HL-60 (cell line): ENCODE data around the gene ZDHHC4.

Experiments used
- DNase-seq, 2 experiments: peaks; one replicate each; pipeline ENCODE4 v3.0.0-alpha.2; 2010 to 2020; ENCODE audit warnings: low read depth in 1 of 2, low spot score in 1 of 2
- H3K27ac ChIP-seq: fragments of 250-450 bp; sonication (Bioruptor Pico); replicated peaks from 2 replicates; pipeline ENCODE4 v1.5.1; 2020; ENCODE audit warnings: mild to moderate bottlenecking, moderate library complexity
- H3K27me3 ChIP-seq: fragments of 250-450 bp; sonication (Bioruptor Pico); 2 replicates; pipeline ENCODE4 v1.5.1; 2021; ENCODE audit warnings: mild to moderate bottlenecking, moderate library complexity; ENCODE audit not compliant: insufficient read depth, poor library complexity, severe bottlenecking
- H3K4me3 ChIP-seq: replicated peaks from 2 replicates; pipeline ENCODE4 v1.5.1; 2011; ENCODE audit warnings: mild to moderate bottlenecking, control low read depth, low read length; ENCODE audit not compliant: insufficient read depth
- GABPA ChIP-seq: IDR thresholded peaks from 2 replicates; pipeline ENCODE4 v1.6.1; 2012; ENCODE audit warnings: low read depth
- POLR2AphosphoS5 ChIP-seq: IDR thresholded peaks from 2 replicates; pipeline ENCODE4 v1.6.1; 2012; ENCODE audit warnings: low read depth
- REST ChIP-seq: IDR thresholded peaks from 2 replicates; pipeline ENCODE4 v1.6.1; 2012; ENCODE audit warnings: low read depth; ENCODE audit not compliant: insufficient replicate concordance
- SPI1 ChIP-seq: IDR thresholded peaks from 2 replicates; pipeline ENCODE4 v1.6.1; 2012; ENCODE audit warnings: low read depth, mild to moderate bottlenecking, borderline replicate concordance
- TF ChIP-seq, protein P1 (sequence below): IDR thresholded peaks from one replicate; pipeline ENCODE4 v1.5.1; 2011; ENCODE audit warnings: low read length, control low read depth, inconsistent platforms; ENCODE audit not compliant: insufficient read depth

The ZDHHC4 gene

GRCh38 chr7:6616854-6617643 lies 39.8 kb downstream of the ZDHHC4 start:
- DNase-seq, result no peak
- H3K27ac ChIP-seq, result no peak overlapping the region
- TF ChIP-seq REST, result no peak
- peaks cover 24% of the 10 kb centered on the region for H3K27me3 ChIP-seq
- H3K4me3 ChIP-seq, result no peak overlapping the region

DNA sequence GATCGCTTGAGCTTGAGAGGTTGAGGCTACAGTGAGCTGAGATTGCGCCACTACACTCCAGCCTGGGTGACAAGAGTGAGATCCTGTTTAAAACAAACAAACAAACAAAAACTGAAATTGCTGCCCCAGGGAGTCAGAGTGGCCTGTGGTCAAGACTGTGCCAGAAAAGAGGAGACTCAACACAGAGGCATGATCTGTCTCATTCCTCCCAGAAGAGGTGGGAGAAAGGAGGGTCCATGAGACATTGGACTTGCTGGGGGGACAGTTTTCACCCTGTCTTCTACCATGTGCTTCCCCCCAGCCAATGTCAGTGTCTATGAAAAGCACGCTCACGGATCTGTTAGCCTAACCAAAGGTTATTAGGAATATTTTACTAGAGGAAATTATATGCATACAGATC lies 41.4 kb downstream of the ZDHHC4 start:
- no peak overlapping the region for H3K4me3 ChIP-seq
- no peak overlapping the region for H3K27ac ChIP-seq
- no peak for DNase-seq
- no peak for TF ChIP-seq REST
- no peak for TF ChIP-seq POLR2AphosphoS5
- TF ChIP-seq, protein P1, sequence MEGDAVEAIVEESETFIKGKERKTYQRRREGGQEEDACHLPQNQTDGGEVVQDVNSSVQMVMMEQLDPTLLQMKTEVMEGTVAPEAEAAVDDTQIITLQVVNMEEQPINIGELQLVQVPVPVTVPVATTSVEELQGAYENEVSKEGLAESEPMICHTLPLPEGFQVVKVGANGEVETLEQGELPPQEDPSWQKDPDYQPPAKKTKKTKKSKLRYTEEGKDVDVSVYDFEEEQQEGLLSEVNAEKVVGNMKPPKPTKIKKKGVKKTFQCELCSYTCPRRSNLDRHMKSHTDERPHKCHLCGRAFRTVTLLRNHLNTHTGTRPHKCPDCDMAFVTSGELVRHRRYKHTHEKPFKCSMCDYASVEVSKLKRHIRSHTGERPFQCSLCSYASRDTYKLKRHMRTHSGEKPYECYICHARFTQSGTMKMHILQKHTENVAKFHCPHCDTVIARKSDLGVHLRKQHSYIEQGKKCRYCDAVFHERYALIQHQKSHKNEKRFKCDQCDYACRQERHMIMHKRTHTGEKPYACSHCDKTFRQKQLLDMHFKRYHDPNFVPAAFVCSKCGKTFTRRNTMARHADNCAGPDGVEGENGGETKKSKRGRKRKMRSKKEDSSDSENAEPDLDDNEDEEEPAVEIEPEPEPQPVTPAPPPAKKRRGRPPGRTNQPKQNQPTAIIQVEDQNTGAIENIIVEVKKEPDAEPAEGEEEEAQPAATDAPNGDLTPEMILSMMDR, result no peak
- TF ChIP-seq SPI1, result no peak
- no peak for TF ChIP-seq GABPA
- peaks cover 24% of the 10 kb centered on the region for H3K27me3 ChIP-seq

- no peak for DNase-seq
- Histone ChIP-seq H3K27me3 (peaks cover 11% of the 10 kb centered on the region), H3K27ac (no peak overlapping the region), H3K4me3 (no peak overlapping the region)
- TF ChIP-seq, protein P1, result no peak
- TF ChIP-seq SPI1 (no peak), GABPA (no peak), POLR2AphosphoS5 (no peak), REST (no peak)
These were observed 42.7 kb downstream of the ZDHHC4 start for GRCh38 chr7:6619961-6620360.
